Spleen (tissue), 11 donors: ENCODE measurements around the gene LSM11. TPM values are rescaled to one million over a fixed set of nuclear protein-coding genes. Genes with fewer than 3 reads are reported as not detected.

Experiments used
- DNase-seq: peaks from one replicate; pipeline ENCODE4 v3.0.0-alpha.2; 2020
- H3K27ac ChIP-seq, 8 donors: fragments of 200-600 bp; sonication (generic) in 7 of 8; 1 replicate in 4 of 8; 2 replicates in 4 of 8; pipeline versions ENCODE4 v1.5.0 to v1.8.0; 2016 to 2021; ENCODE audit warnings: inconsistent platforms in 4 of 8, mild to moderate bottlenecking in 4 of 8, moderate library complexity in 1 of 8
- H3K27me3 ChIP-seq, 7 donors: fragments of 200-600 bp; sonication (generic) in 6 of 7; replicated peaks in 1 of 7; 1 replicate in 4 of 7; 2 replicates in 3 of 7; pipeline versions ENCODE4 v1.5.0 to v1.8.0; 2016 to 2021; ENCODE audit warnings: inconsistent platforms in 3 of 7, mild to moderate bottlenecking in 1 of 7
- H3K36me3 ChIP-seq, 6 donors: fragments of 200-600 bp; sonication (generic) in 5 of 6; 1 replicate in 4 of 6; 2 replicates in 2 of 6; pipeline versions ENCODE4 v1.5.0 to v1.8.0; 2016 to 2021; ENCODE audit warnings: inconsistent platforms in 2 of 6
- H3K4me1 ChIP-seq, 6 donors: fragments of 200-600 bp; sonication (generic) in 5 of 6; 1 replicate in 3 of 6; 2 replicates in 3 of 6; pipeline versions ENCODE4 v1.5.0 to v1.8.0; 2016 to 2021; ENCODE audit warnings: inconsistent platforms in 3 of 6
- H3K4me3 ChIP-seq, 8 donors: fragments of 200-600 bp; sonication (generic) in 7 of 8; 1 replicate in 4 of 8; 2 replicates in 4 of 8; pipeline versions ENCODE4 v1.5.0 to v1.8.0; 2016 to 2021; ENCODE audit warnings: inconsistent platforms in 4 of 8, mild to moderate bottlenecking in 4 of 8, moderate library complexity in 2 of 8
- H3K9me3 ChIP-seq, 8 donors: fragments of 200-600 bp; sonication (generic) in 7 of 8; 1 replicate in 4 of 8; 2 replicates in 4 of 8; pipeline versions ENCODE4 v1.5.0 to v1.8.0; 2016 to 2021; ENCODE audit warnings: inconsistent platforms in 4 of 8
- CTCF ChIP-seq, 11 experiments: fragments of 200-600 bp in 7 of 11; fragments of 450-650 bp in 4 of 11; sonication (generic) in 4 of 11; IDR thresholded peaks in 8 of 11; conservative IDR thresholded peaks in 3 of 11; 1 replicate in 7 of 11; 2 replicates in 4 of 11; pipeline versions ENCODE4 v1.4.0 to v1.8.0; 2016 to 2021; ENCODE audit warnings: antibody characterized with exemption in 11 of 11, inconsistent platforms in 4 of 11, mild to moderate bottlenecking in 1 of 11
- POLR2A ChIP-seq, 3 donors: fragments of 450-650 bp; IDR thresholded peaks; one replicate each; pipeline ENCODE4 v1.5.1; 2017; ENCODE audit warnings: antibody characterized with exemption in 3 of 3, mild to moderate bottlenecking in 1 of 3
- POLR2AphosphoS5 ChIP-seq, 3 donors: sonication (generic); formaldehyde crosslinking; IDR thresholded peaks; one replicate each; pipeline ENCODE4 v1.5.1; 2017; ENCODE audit warnings: antibody characterized with exemption in 3 of 3
- WGBS, 5 donors: extraction: QIAGEN DNeasy Blood & Tissue Kit in 3 of 5; methylation state at CpG; one replicate each; pipeline versions ENCODE4 v1.1.5 to v1.1.7; 2013 to 2018; 5-methylcytosine and 5-hydroxymethylcytosine counted together
- intact Hi-C: fragments of 100-400 bp; cut with DNase I; formaldehyde crosslinking; loops from one replicate; pipeline ENCODE4 v1.15.0; 2023; ENCODE audit warnings: low total_unique reads
- polyA plus RNA-seq, 3 donors: library from polyadenylated mRNA; stranded (reverse); fragments of 200-250 nt; gene quantifications; one replicate each; pipeline ENCODE4 v1.2.1, GENCODE V29; 2013
- total RNA-seq, 7 donors: library from RNA; depleted of rRNA in 3 of 7; stranded (reverse); fragments of >200 nt in 3 of 7; fragmentation: NEBNext Ultra II Directional in 4 of 7; extraction: Animal tissue kit (Norgen Biotek cat#: 25700) in 4 of 7; gene quantifications; one replicate each; pipeline versions ENCODE4 v1.1.0 to v1.2.1, GENCODE V29; 2016 to 2021
- donor health status: healthy with polysubstance abuse.
- donor health status: DM: no; HTN: no; CAD: no; lungs with moderate emphysema.
- donor health status: DM: no; HTN: no; CAD: no.
- donor health status: Bipolar disorder and iron deficiency.
- donor health status: healthy.
- donor health status: DM: no; HTN: no; CAD: no.
- donor health status: DM: yes; HTN: yes; CAD: no.

The LSM11 gene
- total and polyA plus RNA-seq, 10 donors, result 1.2 to 4.6 (median 3.2) TPM

GRCh38 chr5:157749462-157749799 is 5.9 kb downstream of the LSM11 start:
- Histone ChIP-seq H3K4me1 (peaks cover 3 to 14% (median 10%) of the 10 kb centered on the region in 6 donors), H3K4me3 (no peak overlapping the region), H3K27me3 (no peaks in the 10 kb centered on the region), H3K9me3 (no peaks in the 10 kb centered on the region), H3K36me3 (peaks cover 0 to 36% (median 24%) of the 10 kb centered on the region in 6 donors), H3K27ac (no peak overlapping the region)
- intact Hi-C loops, result no loop called here
- no peak for DNase-seq
- TF ChIP-seq CTCF (IDR thresholded peaks at IDR 0.05 in 8 of 11, conservative IDR thresholded peaks at IDR 0.05 in 3 of 11) (no peak), POLR2A (IDR thresholded peaks at IDR 0.05) (no peak), POLR2AphosphoS5 (IDR thresholded peaks at IDR 0.05) (no peak)
- 83 to 89% (median 88%) methylated on average over 11 of the region's 11 CpGs for WGBS, 5 donors

GRCh38 chr5:157750320-157750719 is 6.8 kb downstream of the LSM11 start:
- Histone ChIP-seq H3K4me1 (peaks cover 0 to 5% (median under 1%) of the 10 kb centered on the region in 6 donors), H3K4me3 (no peak overlapping the region), H3K9me3 (no peaks in the 10 kb centered on the region), H3K27me3 (no peaks in the 10 kb centered on the region), H3K27ac (no peak overlapping the region), H3K36me3 (peaks cover 0 to 45% (median 32%) of the 10 kb centered on the region in 6 donors)
- TF ChIP-seq CTCF (IDR thresholded peaks at IDR 0.05 in 8 of 11, conservative IDR thresholded peaks at IDR 0.05 in 3 of 11), result no peak
- TF ChIP-seq POLR2A (IDR thresholded peaks at IDR 0.05), result no peak
- DNase-seq, result no peak
- WGBS, 5 donors, result 89 to 96% (median 92%) methylated on average over 1 of the region's 1 CpG
- intact Hi-C loops, result no loop called here

GRCh38 chr5:157756122-157756521 is 12.6 kb downstream of the LSM11 start:
- DNase-seq, result no peak
- H3K9me3 ChIP-seq, result no peaks in the 10 kb centered on the region
- no peak overlapping the region for H3K27ac ChIP-seq
- H3K4me3 ChIP-seq, result no peak overlapping the region
- no peak for TF ChIP-seq POLR2A (IDR thresholded peaks at IDR 0.05)
- TF ChIP-seq CTCF (IDR thresholded peaks at IDR 0.05 in 8 of 11, conservative IDR thresholded peaks at IDR 0.05 in 3 of 11), result no peak
- no peak for TF ChIP-seq POLR2AphosphoS5 (IDR thresholded peaks at IDR 0.05)
- H3K36me3 ChIP-seq, result peaks cover 3 to 93% (median 48%) of the 10 kb centered on the region in 6 donors
- H3K27me3 ChIP-seq, result no peaks in the 10 kb centered on the region
- intact Hi-C loops, result no loop called here
- H3K4me1 ChIP-seq, result no peaks in the 10 kb centered on the region
- 93 to 100% (median 99%) methylated on average over 3 of the region's 3 CpGs for WGBS, 5 donors

DNA sequence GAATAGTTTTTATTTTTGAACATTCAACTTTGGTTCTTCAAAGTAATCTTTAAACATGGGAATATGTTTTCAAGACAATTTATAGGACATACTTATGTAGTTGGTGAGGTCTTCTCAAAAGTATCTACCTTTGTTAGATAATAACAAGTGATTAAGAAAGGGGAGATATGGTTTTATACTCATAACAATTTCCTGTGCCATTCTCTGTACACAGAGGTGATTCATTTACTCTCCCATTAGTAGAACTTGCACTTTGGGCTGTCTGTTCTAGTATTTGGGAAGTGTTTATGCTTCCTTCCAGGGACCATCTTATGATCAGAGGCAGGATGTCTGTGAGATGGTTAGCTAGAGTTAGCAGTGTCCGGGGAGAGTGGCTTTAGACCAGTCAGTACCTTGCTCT is 15.2 kb downstream of the LSM11 start:
- Histone ChIP-seq H3K27me3 (no peaks in the 10 kb centered on the region), H3K36me3 (peaks cover 3 to 67% (median 28%) of the 10 kb centered on the region in 6 donors), H3K4me3 (no peak overlapping the region), H3K9me3 (no peaks in the 10 kb centered on the region), H3K27ac (no peak overlapping the region), H3K4me1 (peaks cover 0 to 7% (median 6%) of the 10 kb centered on the region in 6 donors)
- DNase-seq, result no peak
- TF ChIP-seq POLR2AphosphoS5 (IDR thresholded peaks at IDR 0.05) (no peak), CTCF (IDR thresholded peaks at IDR 0.05 in 8 of 11, conservative IDR thresholded peaks at IDR 0.05 in 3 of 11) (no peak), POLR2A (IDR thresholded peaks at IDR 0.05) (no peak)
- WGBS, 5 donors, result 67 to 88% (median 83%) methylated on average over 1 of the region's 1 CpG
- intact Hi-C loops, result no loop called here
